NK-92 treated with Interleukin-12 subunit alpha and Interleukin-12 subunit beta, amount 100 ng/mL, for 24 hours (cell line): ENCODE results near the gene MFSD2A.
"Not testable (repeated sequence)": the region's sequence is repeated elsewhere in the genome, so short reads cannot be mapped to it uniquely, and the experiment has no call there.

ENCODE experiments used
- DNase-seq: peaks from one replicate; lab custom pipeline; 2025; lab: John Stamatoyannopoulos, UW

Gene MFSD2A

GRCh38 chr1:39969048-39969447 lies 14.1 kb downstream of the MFSD2A start:
- no peak for DNase-seq

GRCh38 chr1:39969531-39970270 lies 14.8 kb downstream of the MFSD2A start:
- no peak for DNase-seq

GRCh38 chr1:39970274-39970673 lies 15.3 kb downstream of the MFSD2A start:
- DNase-seq, result no peak

- no peak for DNase-seq
These were observed 16.2 kb downstream of the MFSD2A start for GRCh38 chr1:39971138-39971537.

GRCh38 chr1:39973503-39974135 lies 18.7 kb downstream of the MFSD2A start:
- peak; percentile 31 for DNase-seq

DNA sequence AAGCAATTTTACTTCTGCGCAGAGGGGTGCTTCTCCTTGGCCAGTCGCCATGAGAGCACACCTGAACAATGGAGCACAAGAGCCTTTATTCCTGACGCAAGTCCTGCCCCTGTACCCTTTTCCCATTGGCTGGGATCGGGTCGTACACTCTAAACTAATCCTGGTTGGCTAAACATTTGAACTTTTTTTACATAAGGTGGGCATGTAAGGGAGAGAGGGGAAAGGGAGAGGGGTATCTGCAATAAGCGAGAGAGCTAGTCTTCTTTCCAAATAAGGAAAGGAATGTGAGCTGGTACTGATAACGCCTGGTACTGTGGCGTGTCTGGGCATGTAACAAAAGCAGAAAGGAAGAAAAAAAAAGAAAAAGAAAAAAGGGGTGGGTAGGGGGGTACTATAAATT lies 21.8 kb downstream of the MFSD2A start:
- DNase-seq, result no peak

DNA sequence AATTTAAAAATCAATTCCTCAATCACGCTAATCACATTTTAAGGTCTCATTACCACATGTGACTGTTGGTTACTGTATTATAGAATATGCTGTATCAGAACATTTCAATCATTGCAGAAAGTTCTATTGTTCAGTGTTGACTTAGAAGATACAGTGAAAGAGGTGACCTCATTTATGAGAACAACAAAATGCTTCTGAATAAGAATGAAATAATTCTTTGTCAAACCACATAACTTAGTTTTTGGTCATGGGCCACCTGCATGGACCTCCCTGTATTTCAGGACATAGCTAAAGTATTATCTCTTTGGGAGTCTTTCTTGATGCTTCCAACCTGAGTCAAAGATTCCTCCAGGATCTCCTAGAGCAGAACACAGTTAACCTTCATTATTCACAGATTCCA lies 22.3 kb downstream of the MFSD2A start:
- no peak for DNase-seq

DNA sequence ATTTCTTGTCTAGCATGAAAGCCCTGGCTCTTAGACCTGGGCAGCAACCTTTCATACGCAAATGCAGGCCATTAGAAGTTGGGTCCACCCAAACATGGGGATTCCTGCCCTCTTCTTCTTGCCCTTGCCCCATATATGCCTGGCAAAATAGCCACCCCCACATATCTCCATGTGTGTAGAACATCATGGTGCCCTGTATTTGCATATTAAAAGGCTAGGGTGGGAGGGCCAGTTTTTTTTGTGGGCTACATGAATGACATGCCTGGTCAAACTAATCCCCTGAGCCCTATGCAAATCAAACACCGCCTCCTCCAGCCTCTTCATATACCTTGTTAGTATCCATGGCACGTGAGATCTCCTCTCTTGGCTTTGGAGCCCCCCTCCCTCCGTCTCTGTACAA lies 24.7 kb downstream of the MFSD2A start:
- no peak for DNase-seq

GRCh38 chr1:39980555-39981313 lies 25.8 kb downstream of the MFSD2A start:
- no peak for DNase-seq

DNA sequence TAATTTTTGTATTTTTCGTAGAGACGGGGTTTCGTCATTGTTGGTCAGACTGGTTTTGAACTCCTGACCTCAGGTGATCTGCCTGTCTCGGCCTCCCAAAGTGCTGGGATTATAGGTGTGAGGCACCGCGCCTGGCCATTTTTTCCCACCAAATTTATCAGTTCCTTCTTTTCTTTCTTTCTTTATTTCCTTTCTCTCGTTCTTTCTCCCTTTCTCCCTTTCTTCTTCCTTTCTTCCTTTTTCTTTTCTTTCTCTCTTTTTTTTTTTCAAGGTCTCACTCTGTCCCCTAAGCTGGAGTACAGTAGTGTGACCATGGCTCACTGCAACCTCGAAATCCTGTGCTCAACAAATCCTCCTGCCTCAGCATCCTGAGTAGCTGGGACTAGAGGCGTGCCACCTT lies 26.4 kb downstream of the MFSD2A start:
- DNase-seq, result no peak

- no peak for DNase-seq
These were observed 27.0 kb downstream of the MFSD2A start for GRCh38 chr1:39981945-39982344.

GRCh38 chr1:39984480-39984879 lies 29.5 kb downstream of the MFSD2A start:
- DNase-seq, result not testable (repeated sequence)

- no peak for DNase-seq
These were observed 30.0 kb downstream of the MFSD2A start for GRCh38 chr1:39984951-39985350.

DNA sequence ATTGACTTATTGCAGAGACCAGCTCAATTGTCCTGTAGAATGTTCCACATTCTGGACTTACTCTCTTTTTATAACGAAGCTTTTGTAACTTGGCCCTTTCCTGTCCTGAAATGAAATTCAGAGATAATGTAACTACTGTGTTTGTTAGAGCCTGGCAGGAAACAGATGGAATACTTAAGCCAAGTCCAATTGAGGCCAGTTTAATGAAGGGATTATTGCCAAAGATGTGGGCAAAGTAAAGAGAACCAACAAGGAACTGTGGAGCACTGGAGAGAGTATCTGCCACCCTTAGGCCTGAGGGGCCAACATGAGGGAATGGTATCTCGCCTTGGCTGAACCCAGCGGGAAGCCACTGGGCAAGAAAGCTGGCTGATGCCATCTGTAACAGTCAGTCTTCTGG lies 32.9 kb downstream of the MFSD2A start:
- DNase-seq, result no peak

DNA sequence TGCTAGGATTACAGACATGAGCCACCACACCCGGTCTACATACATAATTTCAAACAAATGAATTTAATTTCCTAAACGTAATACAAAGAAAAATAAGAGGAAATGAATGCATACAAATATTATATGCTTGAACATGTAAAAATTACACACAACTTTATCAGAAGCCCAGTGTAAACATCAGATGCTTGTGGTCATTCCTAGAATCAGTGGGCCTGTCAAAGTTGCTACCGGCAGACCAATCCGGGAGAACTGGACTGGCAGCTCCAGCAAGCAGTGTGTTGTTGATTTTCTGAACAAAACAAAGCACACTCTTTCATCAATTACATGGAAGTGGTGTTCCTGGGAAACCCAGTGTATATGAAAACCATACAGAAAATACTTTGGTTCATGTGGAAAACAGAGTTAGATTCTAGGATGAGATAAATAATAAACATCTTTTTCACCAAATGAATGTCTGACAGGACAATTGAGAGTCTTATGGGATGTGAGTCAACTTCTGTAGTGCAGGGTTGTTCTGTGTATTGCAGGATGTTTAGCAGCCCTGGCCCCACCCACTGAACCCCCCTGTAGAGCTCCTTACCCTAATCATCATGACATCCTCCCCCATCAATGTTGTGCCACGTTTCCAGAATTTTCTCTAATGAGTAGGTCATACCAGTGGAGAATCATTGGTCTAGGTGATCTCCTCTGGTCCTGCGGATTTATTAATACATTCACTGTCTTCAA lies 33.8 kb downstream of the MFSD2A start:
- no peak for DNase-seq

DNA sequence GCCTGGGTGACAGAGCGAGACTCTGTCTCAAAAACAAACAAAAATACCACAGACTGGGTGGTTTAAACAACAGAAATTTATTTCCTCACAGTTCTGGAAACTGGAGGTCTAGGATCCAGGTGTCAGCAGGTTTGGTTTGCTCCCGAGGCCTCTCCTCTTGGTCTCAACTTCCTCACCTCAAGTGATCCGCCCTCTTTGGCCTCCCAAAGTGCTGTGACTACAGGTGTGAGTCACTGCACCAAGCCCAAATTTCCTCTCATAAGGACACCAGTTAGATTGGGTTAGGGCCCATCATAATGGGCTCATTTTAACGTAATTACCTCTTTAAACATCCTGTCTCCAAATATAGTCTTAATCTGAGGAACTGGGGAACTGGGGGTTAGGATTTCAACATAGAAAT lies 35.5 kb downstream of the MFSD2A start:
- DNase-seq, result no peak

DNA sequence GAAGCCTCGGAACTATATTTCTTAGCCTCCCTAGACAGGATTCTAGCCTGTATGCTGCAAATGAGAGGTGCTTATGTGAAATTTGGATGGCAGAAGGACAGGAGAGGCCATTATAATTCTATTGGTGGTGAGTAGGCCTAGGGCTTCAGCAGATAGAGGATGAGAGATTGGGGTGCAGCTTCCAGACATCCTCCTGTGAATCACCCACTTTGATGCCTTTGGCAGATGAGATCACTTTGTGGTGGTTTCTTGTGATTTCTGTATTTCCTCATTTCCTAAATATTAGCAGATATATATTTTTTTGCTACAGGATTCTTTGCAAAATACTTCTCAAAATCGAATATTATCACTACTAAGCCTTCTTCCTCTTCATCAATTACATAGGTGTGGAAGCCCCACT lies 37.3 kb downstream of the MFSD2A start:
- no peak for DNase-seq

- DNase-seq, result no peak
These were observed 37.9 kb downstream of the MFSD2A start for GRCh38 chr1:39992888-39993287.

- DNase-seq, result peak; percentile 34
These were observed 41.0 kb downstream of the MFSD2A start for GRCh38 chr1:39995973-39996393.

DNA sequence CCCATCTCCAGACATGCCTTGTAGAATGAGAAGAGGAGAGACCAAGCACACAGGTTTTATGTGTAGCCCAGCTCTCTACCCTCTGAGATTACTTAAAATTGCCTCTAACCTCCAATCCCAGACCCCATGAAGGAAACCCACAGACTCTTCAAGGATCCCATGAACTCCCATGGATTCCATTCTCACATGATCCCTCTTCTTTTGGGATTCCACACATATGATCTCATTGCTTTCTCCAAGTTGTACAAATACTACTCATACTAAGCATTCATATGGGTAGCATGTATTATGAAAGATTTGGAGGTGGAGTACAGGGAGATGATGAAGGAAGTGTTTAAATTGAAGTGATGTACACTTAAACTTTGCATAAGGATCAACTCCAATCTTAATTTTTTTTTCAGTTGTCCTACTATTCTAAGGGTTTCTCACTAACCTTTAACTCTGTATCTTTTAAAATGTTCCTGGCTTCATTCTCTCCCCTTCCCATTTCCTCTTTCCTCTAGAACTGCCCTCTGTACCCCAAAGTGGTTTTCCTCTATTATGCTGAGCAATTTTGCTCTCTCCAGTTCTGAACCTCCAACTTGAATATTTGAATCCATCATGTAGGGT lies 41.6 kb downstream of the MFSD2A start:
- DNase-seq, result no peak

DNA sequence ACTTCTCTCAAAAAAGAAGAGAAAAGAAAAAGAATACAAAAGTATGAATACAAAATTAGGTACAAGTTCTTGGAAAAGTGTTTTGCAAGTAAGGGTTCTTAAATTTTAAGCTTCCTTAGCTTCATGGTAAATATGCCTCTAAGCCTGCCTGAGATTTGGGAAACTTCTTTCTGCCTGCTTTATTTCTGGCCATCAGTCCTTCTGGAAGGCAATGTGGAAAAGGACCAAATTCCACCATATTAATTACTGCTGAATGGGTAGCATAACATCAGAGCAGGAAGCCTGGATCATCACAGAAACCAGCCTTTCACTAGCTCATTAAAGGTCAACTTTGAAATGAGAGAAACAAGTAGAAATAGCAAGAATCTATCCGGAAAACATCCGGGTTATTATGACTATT lies 46.5 kb downstream of the MFSD2A start:
- no peak for DNase-seq
